ENCODE data around the gene VAT1L. TPM values are rescaled to one million over a fixed set of nuclear protein-coding genes. Genes with fewer than 3 reads are reported as not detected.

Gene VAT1L
- polyA plus RNA-seq, 2 donors: 0.04 to 0.13 TPM

DNA sequence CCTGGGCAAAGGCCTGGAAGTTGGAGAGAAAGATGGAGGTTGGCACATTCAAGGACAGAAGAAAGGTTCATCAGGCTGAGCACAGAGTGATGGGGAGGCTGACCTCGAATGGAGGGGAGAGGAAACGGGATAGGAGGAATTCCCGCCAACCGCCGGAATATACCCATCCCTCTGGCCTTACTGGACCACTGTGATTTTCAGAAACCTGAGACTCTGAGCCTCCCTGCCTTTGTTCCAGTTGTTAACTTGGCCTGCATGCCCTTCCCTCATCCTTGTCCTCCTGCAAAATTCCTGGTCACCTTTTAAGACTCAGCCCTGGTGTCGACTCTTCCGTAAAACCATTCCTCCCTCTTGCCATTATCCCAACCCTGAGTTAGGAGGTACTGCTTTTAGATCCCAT is 107.6 kb downstream of the VAT1L start:
- H3K4me3 ChIP-seq (ENCODE audit: low read depth in 1 of 2, low read length in 2 of 2): no peak overlapping the region
- H3K4me1 ChIP-seq (ENCODE audit: control insufficient read depth in 2 of 2, insufficient read depth in 2 of 2, low read length in 1 of 2): no peaks in the 10 kb centered on the region
- H3K27ac ChIP-seq (ENCODE audit: low read depth in 2 of 2, low read length in 1 of 2): no peak overlapping the region
- H3K9me3 ChIP-seq (ENCODE audit: control insufficient read depth in 2 of 2, insufficient read depth in 1 of 2, low read depth in 1 of 2, low read length in 1 of 2): no peaks in the 10 kb centered on the region
- H3K27me3 ChIP-seq (ENCODE audit: control insufficient read depth in 1 of 2, insufficient read depth in 2 of 2, low read length in 2 of 2): no peaks in the 10 kb centered on the region
- H3K36me3 ChIP-seq (ENCODE audit: control insufficient read depth in 2 of 2, insufficient read depth in 2 of 2, low read length in 1 of 2): no peaks in the 10 kb centered on the region
- WGBS, 2 donors: 78% methylated on average over 7 of the region's 7 CpGs

DNA sequence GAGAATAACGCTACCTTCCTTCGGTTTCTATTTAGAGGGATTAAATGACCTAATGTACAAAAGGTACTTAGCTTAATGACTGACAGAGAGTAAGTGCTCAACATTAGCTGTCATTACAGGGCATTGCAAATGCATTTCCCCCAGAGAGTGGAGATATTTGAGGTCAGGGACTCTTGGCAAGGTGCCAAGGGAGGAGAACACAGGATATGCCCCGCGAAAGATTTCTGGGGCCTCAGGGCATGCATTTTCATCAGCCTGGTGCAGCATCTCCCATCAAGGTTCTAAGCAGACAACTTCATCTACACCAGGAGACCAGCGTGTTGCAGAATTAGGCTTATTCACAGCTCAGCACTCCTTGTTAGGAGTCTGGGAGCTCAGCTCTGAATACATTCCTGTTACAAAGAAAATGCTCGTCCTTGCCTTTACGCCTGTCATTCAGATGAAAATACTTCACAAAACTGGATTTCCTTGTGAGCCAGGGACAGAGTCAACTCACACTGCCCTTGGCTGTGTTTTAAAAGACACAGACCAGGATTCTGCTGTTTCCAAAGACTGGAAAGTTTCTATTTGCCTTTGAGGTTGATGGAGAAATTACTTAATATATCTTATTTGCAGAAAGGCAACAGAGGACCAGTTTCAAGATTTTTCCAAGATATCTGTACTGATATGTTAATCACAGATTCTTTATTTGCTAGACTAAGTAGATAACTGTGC is 108.2 kb downstream of the VAT1L start:
- 35 to 40% methylated on average over 7 of the region's 7 CpGs for WGBS, 2 donors
- no peaks in the 10 kb centered on the region for H3K36me3 ChIP-seq (ENCODE audit: control insufficient read depth in 2 of 2, insufficient read depth in 2 of 2, low read length in 1 of 2)
- H3K4me1 ChIP-seq (ENCODE audit: control insufficient read depth in 2 of 2, insufficient read depth in 2 of 2, low read length in 1 of 2): no peaks in the 10 kb centered on the region
- no peaks in the 10 kb centered on the region for H3K27me3 ChIP-seq (ENCODE audit: control insufficient read depth in 1 of 2, insufficient read depth in 2 of 2, low read length in 2 of 2)
- H3K27ac ChIP-seq (ENCODE audit: low read depth in 2 of 2, low read length in 1 of 2): no peak overlapping the region
- no peak overlapping the region for H3K4me3 ChIP-seq (ENCODE audit: low read depth in 1 of 2, low read length in 2 of 2)
- H3K9me3 ChIP-seq (ENCODE audit: control insufficient read depth in 2 of 2, insufficient read depth in 1 of 2, low read depth in 1 of 2, low read length in 1 of 2): no peaks in the 10 kb centered on the region

DNA sequence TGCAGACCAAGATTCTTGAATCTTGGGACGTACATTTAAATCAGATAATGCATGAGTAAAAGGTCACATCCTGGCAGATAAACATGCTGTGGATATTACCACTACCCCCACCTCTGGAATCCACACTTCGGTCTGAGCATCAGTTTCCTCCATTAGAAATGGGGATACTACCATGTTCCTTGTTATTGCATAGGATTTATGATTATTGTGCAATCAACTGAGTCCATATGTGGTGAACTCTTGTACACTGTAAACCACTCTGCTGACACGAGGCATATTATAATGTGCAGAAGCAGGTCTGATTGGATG is 108.7 kb downstream of the VAT1L start:
- Histone ChIP-seq H3K4me1 (ENCODE audit: control insufficient read depth in 2 of 2, insufficient read depth in 2 of 2, low read length in 1 of 2) (no peaks in the 10 kb centered on the region), H3K9me3 (ENCODE audit: control insufficient read depth in 2 of 2, insufficient read depth in 1 of 2, low read depth in 1 of 2, low read length in 1 of 2) (no peaks in the 10 kb centered on the region), H3K27ac (ENCODE audit: low read depth in 2 of 2, low read length in 1 of 2) (no peak overlapping the region), H3K27me3 (ENCODE audit: control insufficient read depth in 1 of 2, insufficient read depth in 2 of 2, low read length in 2 of 2) (no peaks in the 10 kb centered on the region), H3K36me3 (ENCODE audit: control insufficient read depth in 2 of 2, insufficient read depth in 2 of 2, low read length in 1 of 2) (no peaks in the 10 kb centered on the region), H3K4me3 (ENCODE audit: low read depth in 1 of 2, low read length in 2 of 2) (no peak overlapping the region)
- WGBS, 2 donors: 38 to 55% methylated on average over 3 of the region's 3 CpGs

DNA sequence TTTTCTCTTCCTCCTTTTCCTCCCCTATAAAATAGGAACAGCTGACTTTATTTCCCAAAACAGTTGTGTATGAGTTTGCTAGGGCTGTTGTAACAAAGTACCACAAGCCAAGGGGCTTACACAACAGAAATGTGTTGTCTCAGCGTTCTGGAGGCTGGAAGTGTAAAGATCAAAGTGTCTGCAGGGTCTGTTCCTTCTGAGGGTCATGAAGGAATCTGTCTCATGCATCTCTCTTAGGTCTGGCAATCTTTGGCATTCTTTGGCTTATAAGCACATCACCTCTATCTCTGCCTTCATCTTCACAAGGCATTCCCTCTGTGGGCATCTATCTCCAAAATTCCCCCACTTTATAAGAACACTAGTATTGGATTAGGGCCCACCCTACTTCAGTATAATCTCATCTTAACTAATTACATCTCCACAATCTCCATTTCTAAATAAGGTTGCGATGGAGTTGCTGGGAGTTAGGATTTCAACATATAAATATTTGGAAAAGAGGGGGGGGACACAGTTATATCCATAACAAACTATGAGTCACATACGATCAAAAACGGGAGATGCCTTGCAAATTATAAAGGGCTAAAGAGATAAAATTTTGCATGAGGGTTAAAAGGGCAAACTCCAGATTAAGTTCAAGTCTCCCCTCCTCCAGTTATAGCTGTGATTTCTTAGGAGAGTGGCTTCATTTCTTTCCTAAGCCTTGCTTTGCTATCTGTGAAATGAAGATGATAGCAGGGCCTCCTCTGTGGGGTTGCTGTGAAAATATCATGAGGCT is 109.7 kb downstream of the VAT1L start:
- WGBS, 2 donors: 46 to 53% methylated on average over 4 of the region's 4 CpGs

DNA sequence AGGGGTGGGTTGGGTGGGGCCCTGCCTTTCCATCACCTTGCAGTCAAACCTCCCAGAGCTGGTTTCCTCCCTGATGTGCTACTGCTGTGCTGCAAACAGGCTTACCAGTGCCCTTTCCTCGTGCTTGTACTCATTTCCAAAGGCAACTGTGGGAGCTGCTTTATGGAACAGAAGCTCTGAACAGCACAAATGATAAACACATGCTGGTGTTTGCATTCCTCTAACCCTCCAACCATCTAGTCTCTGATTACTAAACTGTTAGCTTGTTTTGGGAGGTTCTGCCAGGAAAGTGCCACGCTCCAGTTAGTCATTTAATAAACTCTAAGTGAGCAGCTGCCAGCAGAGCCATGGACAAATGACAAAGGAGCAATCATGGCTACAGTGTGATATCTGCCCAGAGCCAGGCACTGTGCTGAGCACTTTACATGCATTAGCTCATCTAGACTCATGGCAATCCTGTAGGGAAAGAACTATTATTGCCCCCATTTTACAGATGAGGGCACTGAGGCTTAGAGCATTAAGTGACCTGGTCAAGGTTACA is 110.4 kb downstream of the VAT1L start:
- H3K4me3 ChIP-seq (ENCODE audit: low read depth in 1 of 2, low read length in 2 of 2): no peak overlapping the region
- no peaks in the 10 kb centered on the region for H3K9me3 ChIP-seq (ENCODE audit: control insufficient read depth in 2 of 2, insufficient read depth in 1 of 2, low read depth in 1 of 2, low read length in 1 of 2)
- H3K4me1 ChIP-seq (ENCODE audit: control insufficient read depth in 2 of 2, insufficient read depth in 2 of 2, low read length in 1 of 2): no peaks in the 10 kb centered on the region
- H3K27me3 ChIP-seq (ENCODE audit: control insufficient read depth in 1 of 2, insufficient read depth in 2 of 2, low read length in 2 of 2): no peaks in the 10 kb centered on the region
- H3K36me3 ChIP-seq (ENCODE audit: control insufficient read depth in 2 of 2, insufficient read depth in 2 of 2, low read length in 1 of 2): no peaks in the 10 kb centered on the region
- H3K27ac ChIP-seq (ENCODE audit: low read depth in 2 of 2, low read length in 1 of 2): no peak overlapping the region
- WGBS, 2 donors: 29% methylated on average over 2 of the region's 2 CpGs

More for the DNA sequence above, 109.7 kb downstream of the VAT1L start:
- no peak overlapping the region for H3K27ac ChIP-seq (ENCODE audit: low read depth in 2 of 2, low read length in 1 of 2)
- H3K4me3 ChIP-seq (ENCODE audit: low read depth in 1 of 2, low read length in 2 of 2): no peak overlapping the region
- H3K27me3 ChIP-seq (ENCODE audit: control insufficient read depth in 1 of 2, insufficient read depth in 2 of 2, low read length in 2 of 2): no peaks in the 10 kb centered on the region
- no peaks in the 10 kb centered on the region for H3K4me1 ChIP-seq (ENCODE audit: control insufficient read depth in 2 of 2, insufficient read depth in 2 of 2, low read length in 1 of 2)
- no peaks in the 10 kb centered on the region for H3K9me3 ChIP-seq (ENCODE audit: control insufficient read depth in 2 of 2, insufficient read depth in 1 of 2, low read depth in 1 of 2, low read length in 1 of 2)
- H3K36me3 ChIP-seq (ENCODE audit: control insufficient read depth in 2 of 2, insufficient read depth in 2 of 2, low read length in 1 of 2): no peaks in the 10 kb centered on the region

DNA sequence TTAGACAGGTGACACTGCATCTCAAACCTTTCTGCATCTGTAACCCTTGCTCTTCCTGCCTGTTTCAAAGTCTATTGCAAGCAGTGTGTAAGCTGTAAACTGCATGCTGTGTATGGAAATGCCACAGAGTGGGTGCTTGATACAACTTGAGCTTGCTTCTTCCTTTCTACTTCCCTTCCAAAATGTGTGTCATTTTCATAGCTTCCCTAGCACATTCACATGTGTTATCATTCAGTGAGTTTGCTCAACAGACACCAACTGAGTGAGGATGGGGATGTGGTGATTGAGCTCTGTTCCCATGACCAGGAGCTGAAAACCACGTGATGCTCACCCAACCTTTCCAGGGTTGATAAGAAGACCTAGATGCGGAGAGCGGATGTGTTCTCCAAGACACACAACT is 111.1 kb downstream of the VAT1L start:
- 77 to 82% methylated on average over 3 of the region's 3 CpGs for WGBS, 2 donors
- Histone ChIP-seq H3K27ac (ENCODE audit: low read depth in 2 of 2, low read length in 1 of 2) (no peak overlapping the region), H3K4me1 (ENCODE audit: control insufficient read depth in 2 of 2, insufficient read depth in 2 of 2, low read length in 1 of 2) (no peaks in the 10 kb centered on the region), H3K9me3 (ENCODE audit: control insufficient read depth in 2 of 2, insufficient read depth in 1 of 2, low read depth in 1 of 2, low read length in 1 of 2) (no peaks in the 10 kb centered on the region), H3K27me3 (ENCODE audit: control insufficient read depth in 1 of 2, insufficient read depth in 2 of 2, low read length in 2 of 2) (no peaks in the 10 kb centered on the region), H3K4me3 (ENCODE audit: low read depth in 1 of 2, low read length in 2 of 2) (no peak overlapping the region), H3K36me3 (ENCODE audit: control insufficient read depth in 2 of 2, insufficient read depth in 2 of 2, low read length in 1 of 2) (no peaks in the 10 kb centered on the region)

DNA sequence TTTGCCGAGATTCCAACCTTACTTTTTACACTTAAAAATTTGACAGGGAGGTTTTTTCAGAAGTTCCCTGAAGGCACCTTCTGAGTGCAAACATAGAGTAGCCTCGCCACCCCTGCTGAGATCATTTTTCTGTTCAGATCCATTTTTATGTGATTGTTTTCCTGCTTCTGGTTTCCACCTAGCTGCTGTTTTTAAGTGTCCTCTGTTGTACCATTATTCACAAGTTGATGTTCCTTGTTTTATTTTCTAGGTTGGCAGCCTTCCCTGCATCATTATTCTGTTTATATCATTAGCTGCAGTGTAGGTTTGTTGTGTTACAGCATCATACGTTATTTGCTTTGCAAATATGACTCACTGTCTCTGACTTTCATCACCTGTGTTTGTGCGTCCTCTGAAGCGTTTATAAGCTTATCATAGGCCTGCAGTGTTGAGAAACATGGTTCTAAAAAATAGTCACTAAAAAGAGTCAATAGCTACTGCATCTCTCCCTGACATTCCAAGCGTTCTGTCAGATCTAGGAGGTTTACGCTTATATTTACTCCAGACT is 117.1 kb downstream of the VAT1L start:
- no peaks in the 10 kb centered on the region for H3K4me1 ChIP-seq (ENCODE audit: control insufficient read depth in 2 of 2, insufficient read depth in 2 of 2, low read length in 1 of 2)
- no peaks in the 10 kb centered on the region for H3K27me3 ChIP-seq (ENCODE audit: control insufficient read depth in 1 of 2, insufficient read depth in 2 of 2, low read length in 2 of 2)
- H3K4me3 ChIP-seq (ENCODE audit: low read depth in 1 of 2, low read length in 2 of 2): no peak overlapping the region
- WGBS, 2 donors: 57 to 58% methylated on average over 7 of the region's 7 CpGs
- H3K36me3 ChIP-seq (ENCODE audit: control insufficient read depth in 2 of 2, insufficient read depth in 2 of 2, low read length in 1 of 2): no peaks in the 10 kb centered on the region
- H3K9me3 ChIP-seq (ENCODE audit: control insufficient read depth in 2 of 2, insufficient read depth in 1 of 2, low read depth in 1 of 2, low read length in 1 of 2): no peaks in the 10 kb centered on the region
- H3K27ac ChIP-seq (ENCODE audit: low read depth in 2 of 2, low read length in 1 of 2): no peak overlapping the region

DNA sequence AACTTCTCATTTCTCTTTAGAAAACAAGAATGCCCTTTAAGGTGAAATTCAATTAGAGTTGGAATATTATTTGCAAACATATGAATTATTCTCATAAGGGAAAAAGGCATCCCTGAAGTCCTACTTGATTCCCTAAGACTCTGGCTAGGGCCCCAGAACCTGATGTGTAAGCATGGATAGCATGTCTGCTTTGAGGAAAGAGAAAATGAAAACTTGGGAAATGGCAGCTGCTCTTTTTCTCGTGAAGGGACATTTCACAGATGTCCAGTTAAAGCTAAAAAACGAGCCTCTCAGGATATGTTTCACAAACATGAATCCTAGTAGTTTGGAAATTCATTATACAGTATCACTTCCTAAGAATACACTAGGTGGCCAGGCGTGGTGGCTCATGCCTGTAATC is 121.7 kb downstream of the VAT1L start:
- Histone ChIP-seq H3K36me3 (ENCODE audit: control insufficient read depth in 2 of 2, insufficient read depth in 2 of 2, low read length in 1 of 2) (no peaks in the 10 kb centered on the region), H3K4me1 (ENCODE audit: control insufficient read depth in 2 of 2, insufficient read depth in 2 of 2, low read length in 1 of 2) (no peaks in the 10 kb centered on the region), H3K9me3 (ENCODE audit: control insufficient read depth in 2 of 2, insufficient read depth in 1 of 2, low read depth in 1 of 2, low read length in 1 of 2) (no peaks in the 10 kb centered on the region), H3K27me3 (ENCODE audit: control insufficient read depth in 1 of 2, insufficient read depth in 2 of 2, low read length in 2 of 2) (no peaks in the 10 kb centered on the region), H3K4me3 (ENCODE audit: low read depth in 1 of 2, low read length in 2 of 2) (no peak overlapping the region), H3K27ac (ENCODE audit: low read depth in 2 of 2, low read length in 1 of 2) (no peak overlapping the region)
- 59 to 64% methylated on average over 3 of the region's 3 CpGs for WGBS, 2 donors

DNA sequence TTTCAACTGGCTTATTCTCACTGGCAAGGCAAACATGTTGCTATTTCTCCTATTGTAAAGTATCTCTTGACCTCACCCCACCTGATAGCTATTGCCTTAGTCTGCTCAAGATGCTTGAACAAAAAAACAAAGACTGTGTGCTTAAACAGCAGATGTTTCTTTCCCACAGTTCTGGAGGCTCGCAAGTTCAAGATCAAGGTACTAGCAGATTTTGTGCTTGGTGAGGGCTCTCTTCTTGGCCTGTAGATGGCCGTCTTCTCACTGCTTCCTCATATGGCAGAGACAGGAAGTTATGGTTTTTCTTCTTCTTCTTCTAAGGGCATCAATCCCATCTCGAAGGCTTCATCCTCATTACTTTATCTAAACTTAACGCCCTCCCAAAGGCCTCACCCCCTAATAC is 124.3 kb downstream of the VAT1L start:
- Histone ChIP-seq H3K27me3 (ENCODE audit: control insufficient read depth in 1 of 2, insufficient read depth in 2 of 2, low read length in 2 of 2) (no peaks in the 10 kb centered on the region), H3K27ac (ENCODE audit: low read depth in 2 of 2, low read length in 1 of 2) (no peak overlapping the region), H3K9me3 (ENCODE audit: control insufficient read depth in 2 of 2, insufficient read depth in 1 of 2, low read depth in 1 of 2, low read length in 1 of 2) (no peaks in the 10 kb centered on the region), H3K36me3 (ENCODE audit: control insufficient read depth in 2 of 2, insufficient read depth in 2 of 2, low read length in 1 of 2) (no peaks in the 10 kb centered on the region), H3K4me1 (ENCODE audit: control insufficient read depth in 2 of 2, insufficient read depth in 2 of 2, low read length in 1 of 2) (no peaks in the 10 kb centered on the region), H3K4me3 (ENCODE audit: low read depth in 1 of 2, low read length in 2 of 2) (no peak overlapping the region)
- WGBS, 2 donors: 80 to 82% methylated on average over 4 of the region's 4 CpGs
